Fibroblast of gingiva (primary cell): ENCODE measurements around the gene PTPRK.
A peak's percentile ranks its signal among the peaks of the same experiment; 100 is the strongest.

Experiments used
- DNase-seq: peaks from one replicate; pipeline ENCODE4 v3.0.0-alpha.2; 2011; ENCODE audit warnings: low read depth

Gene PTPRK

GRCh38 chr6:128179876-128180438 is 340.4 kb downstream of the PTPRK start:
- DNase-seq = no peak

GRCh38 chr6:128174724-128175123 is 345.7 kb downstream of the PTPRK start:
- no peak for DNase-seq

- DNase-seq = peak; percentile 66
Observed at GRCh38 chr6:128172752-128173682, 347.4 kb downstream of the PTPRK start.

GRCh38 chr6:128172081-128172480 is 348.3 kb downstream of the PTPRK start:
- DNase-seq = no peak

- no peak for DNase-seq
Observed at GRCh38 chr6:128171182-128171581, 349.2 kb downstream of the PTPRK start.

GRCh38 chr6:128168244-128168643 is 352.2 kb downstream of the PTPRK start:
- no peak for DNase-seq

- DNase-seq = no peak
Observed at GRCh38 chr6:128167552-128167951, 352.8 kb downstream of the PTPRK start.

GRCh38 chr6:128164254-128164653 is 356.1 kb downstream of the PTPRK start:
- DNase-seq = no peak

- DNase-seq = no peak
Observed at GRCh38 chr6:128162423-128162822, 358.0 kb downstream of the PTPRK start.

GRCh38 chr6:128161839-128162238 is 358.6 kb downstream of the PTPRK start:
- no peak for DNase-seq

- DNase-seq = no peak
Observed at GRCh38 chr6:128161263-128161662, 359.1 kb downstream of the PTPRK start.

GRCh38 chr6:128158496-128158895 is 361.9 kb downstream of the PTPRK start:
- DNase-seq = no peak

GRCh38 chr6:128156321-128157111 is 363.9 kb downstream of the PTPRK start:
- DNase-seq = no peak

GRCh38 chr6:128155826-128156225 is 364.6 kb downstream of the PTPRK start:
- no peak for DNase-seq

- no peak for DNase-seq
Observed at GRCh38 chr6:128152551-128152950, 367.8 kb downstream of the PTPRK start.

GRCh38 chr6:128150376-128150775 is 370.0 kb downstream of the PTPRK start:
- no peak for DNase-seq

- DNase-seq = peak; percentile 43
Observed at GRCh38 chr6:128149796-128150195, 370.6 kb downstream of the PTPRK start.

- DNase-seq = no peak
Observed at GRCh38 chr6:128144320-128144719, 376.1 kb downstream of the PTPRK start.

- no peak for DNase-seq
Observed at GRCh38 chr6:128141932-128142331, 378.5 kb downstream of the PTPRK start.

GRCh38 chr6:128139519-128139918 is 380.9 kb downstream of the PTPRK start:
- peak; percentile 25 for DNase-seq

GRCh38 chr6:128138694-128139093 is 381.7 kb downstream of the PTPRK start:
- DNase-seq = no peak

GRCh38 chr6:128135325-128135724 is 385.1 kb downstream of the PTPRK start:
- no peak for DNase-seq

GRCh38 chr6:128131566-128131965 is 388.8 kb downstream of the PTPRK start:
- DNase-seq = peak; percentile 66
